B cell (primary cell): Measurements from ENCODE around the gene GRIP2. TPM values are rescaled to one million over a fixed set of nuclear protein-coding genes. Genes with fewer than 3 reads are reported as not detected.

Experiments used
- ATAC-seq: fragments of 200-7000 bp; cut with Tn5 transposase; one replicate; pipeline ENCODE4 v1.10.0; 2021; ENCODE audit warnings: low read depth, mild to moderate bottlenecking, moderate number of reproducible peaks, moderate library complexity
- CTCF ChIA-PET: fragments of 350-600 bp; sonication (Branson Sonifier 250); formaldehyde crosslinking; loops from one replicate; lab custom pipeline; 2021; ENCODE audit warnings: antibody characterized with exemption, inconsistent platforms; lab: Charles Lee
- POLR2A ChIA-PET: fragments of 350-600 bp; sonication (Branson Sonifier 250); formaldehyde crosslinking; loops from one replicate; lab custom pipeline; 2021; ENCODE audit warnings: antibody characterized with exemption; lab: Charles Lee
- DNase-seq: peaks from one replicate; pipeline ENCODE4 v3.0.0; 2013
- H2AFZ ChIP-seq: 2 replicates; pipeline ENCODE4 v1.6.1; 2012; ENCODE audit warnings: mild to moderate bottlenecking, low read depth, low read length; ENCODE audit not compliant: insufficient read depth, poor library complexity, severe bottlenecking
- H3K27ac ChIP-seq, 2 donors: 1 replicate in 1 of 2; 2 replicates in 1 of 2; pipeline ENCODE4 v1.5.1; 2012 to 2013; ENCODE audit warnings: low read length in 2 of 2, mild to moderate bottlenecking in 2 of 2, moderate library complexity in 1 of 2
- H3K27me3 ChIP-seq, 4 experiments: fragments of 200-600 bp in 1 of 4; sonication (generic) in 1 of 4; replicated peaks in 1 of 4; 1 replicate in 2 of 4; 2 replicates in 2 of 4; pipeline versions ENCODE4 v1.6.1 to v1.7.0; 2013 to 2016; ENCODE audit warnings: low read length in 3 of 4, mild to moderate bottlenecking in 2 of 4, mixed read lengths in 1 of 4, moderate library complexity in 1 of 4; ENCODE audit not compliant: insufficient read depth in 4 of 4, control insufficient read depth in 3 of 4; ENCODE audit errors: control extremely low read depth in 1 of 4
- H3K36me3 ChIP-seq, 2 experiments: replicated peaks in 1 of 2; 1 replicate in 1 of 2; 2 replicates in 1 of 2; pipeline versions ENCODE4 v1.6.1 to v1.7.1; 2013; ENCODE audit warnings: low read length in 1 of 2; ENCODE audit not compliant: insufficient read depth in 2 of 2, control insufficient read depth in 1 of 2; ENCODE audit errors: control extremely low read depth in 1 of 2, extremely low read depth in 1 of 2
- H3K4me1 ChIP-seq, 2 donors: fragments of 200-600 bp in 1 of 2; sonication (generic) in 1 of 2; 1 replicate in 1 of 2; 2 replicates in 1 of 2; pipeline versions ENCODE4 v1.5.1 to v1.6.1; 2013 to 2017; ENCODE audit warnings: low read length in 2 of 2; ENCODE audit not compliant: control insufficient read depth in 2 of 2, insufficient read depth in 2 of 2
- H3K4me2 ChIP-seq: replicated peaks from 2 replicates; pipeline ENCODE3; 2012; ENCODE audit warnings: mild to moderate bottlenecking, low read depth, low read length; ENCODE audit not compliant: poor library complexity, severe bottlenecking
- H3K4me3 ChIP-seq, 5 experiments: fragments of 200-600 bp in 1 of 5; sonication (generic) in 1 of 5; 1 replicate in 3 of 5; 2 replicates in 2 of 5; pipeline versions ENCODE4 v1.5.1 to v1.7.0; 2011 to 2016; ENCODE audit warnings: low read length in 4 of 5, mild to moderate bottlenecking in 4 of 5, low read depth in 2 of 5, control low read depth in 1 of 5, moderate library complexity in 1 of 5; ENCODE audit not compliant: insufficient read depth in 1 of 5; ENCODE audit errors: control extremely low read depth in 1 of 5, extremely low read depth in 1 of 5
- H3K79me2 ChIP-seq: fragments of 200-600 bp; sonication (generic); one replicate; pipeline ENCODE4 v1.6.0; 2016; ENCODE audit warnings: low read length; ENCODE audit not compliant: control insufficient read depth, insufficient read depth
- H3K9ac ChIP-seq: fragments of 200-600 bp; sonication (generic); 2 replicates; pipeline ENCODE4 v1.6.1; 2017; ENCODE audit warnings: mild to moderate bottlenecking, low read length, moderate library complexity
- H3K9me3 ChIP-seq, 3 donors: one replicate each; pipeline versions ENCODE4 v1.6.1 to v1.7.1; 2013; ENCODE audit warnings: low read length in 2 of 3; ENCODE audit not compliant: control insufficient read depth in 2 of 3, insufficient read depth in 1 of 3; ENCODE audit errors: control extremely low read depth in 1 of 3
- H4K20me1 ChIP-seq: 2 replicates; pipeline ENCODE4 v1.6.0; 2012; ENCODE audit warnings: mild to moderate bottlenecking, low read length; ENCODE audit not compliant: insufficient read depth, control insufficient read depth, poor library complexity, severe bottlenecking
- H3K27ac Mint-ChIP-seq: one replicate; pipeline ENCODE4 v1.8.0; 2021; ENCODE audit warnings: mixed read lengths
- H3K27me3 Mint-ChIP-seq: one replicate; pipeline ENCODE4 v1.8.0; 2021; ENCODE audit warnings: mixed read lengths
- H3K4me1 Mint-ChIP-seq: one replicate; pipeline ENCODE4 v1.8.0; 2021; ENCODE audit warnings: mixed read lengths
- H3K4me3 Mint-ChIP-seq: one replicate; pipeline ENCODE4 v1.8.0; 2021; ENCODE audit warnings: mixed read lengths
- H3K9me3 Mint-ChIP-seq: one replicate; pipeline ENCODE4 v1.8.0; 2022; ENCODE audit warnings: mixed read lengths; ENCODE audit not compliant: insufficient read depth
- CTCF ChIP-seq: fragments of 200-600 bp; IDR thresholded peaks from one replicate; pipeline ENCODE4 v1.8.0; 2022; ENCODE audit warnings: antibody characterized with exemption, mild to moderate bottlenecking
- EZH2 ChIP-seq: IDR thresholded peaks from 2 replicates; pipeline ENCODE4 v1.6.1; 2012; ENCODE audit warnings: borderline replicate concordance, low read depth, mild to moderate bottlenecking, moderate library complexity, low read length; ENCODE audit not compliant: insufficient read depth, poor library complexity, severe bottlenecking
- whole genome bisulfite sequencing: methylation state at CpG from one replicate; pipeline ENCODE4 v1.1.5; 2013; ENCODE audit warnings: missing lambda C conversion rate; ENCODE audit not compliant: insufficient coverage; 5-methylcytosine and 5-hydroxymethylcytosine counted together
- intact Hi-C: fragments of 100-400 bp; cut with micrococcal nuclease; formaldehyde crosslinking; loops from one replicate; pipeline ENCODE4 v1.10.0; 2022
- polyA plus RNA-seq: library from polyadenylated mRNA; depleted of rRNA; stranded (reverse); fragments of >200 nt; gene quantifications from 2 replicates; pipeline ENCODE4 v1.2.3, GENCODE V29; 2012
- total RNA-seq, 2 donors: library from RNA; stranded (reverse); fragments of 120-200 nt in 1 of 2; gene quantifications; 1 replicate in 1 of 2; 2 replicates in 1 of 2; pipeline versions ENCODE4 v1.2.3 to v1.2.4, GENCODE V29; 2013 to 2022

The GRIP2 gene
- total and polyA plus RNA-seq, 2 donors (not counting 1 experiment from before 2014, with no cell fraction given), result not detected

GRCh38 chr3:14453876-14454638 is 86.1 kb downstream of the GRIP2 start:
- no peak for TF ChIP-seq CTCF
- TF ChIP-seq EZH2, result no peak
- peaks cover 14% of the 10 kb centered on the region for H3K4me1 Mint-ChIP-seq
- no peaks in the 10 kb centered on the region for H3K9me3 Mint-ChIP-seq
- ATAC-seq (peak; percentile 92), DNase-seq (no peak)
- H3K27ac Mint-ChIP-seq, result peak overlapping the region; percentile 88
- Histone ChIP-seq H3K36me3 (peaks cover 0 to 51% of the 10 kb centered on the region in 2 experiments), H3K9me3 (no peaks in the 10 kb centered on the region), H3K27ac (peak overlapping the region in 1 of 2 donors; percentile 32), H3K4me3 (no peak overlapping the region), H3K79me2 (no peaks in the 10 kb centered on the region), H3K4me1 (no peaks in the 10 kb centered on the region), H3K4me2 (no peak overlapping the region), H3K9ac (no peak overlapping the region), H3K27me3 (no peaks in the 10 kb centered on the region), H2AFZ (no peak overlapping the region), H4K20me1 (no peaks in the 10 kb centered on the region)
- peak overlapping the region; percentile 44 for H3K4me3 Mint-ChIP-seq
- no peaks in the 10 kb centered on the region for H3K27me3 Mint-ChIP-seq
- CTCF ChIA-PET, result interaction anchor here (1.1 to 1.8 kb wide), 3 partner anchors 8 to 27 kb away, joined by 3 to 10 read pairs (median 3); no protein-coding TSS in a partner anchor
- POLR2A ChIA-PET, result interaction anchor here (0.6 to 1.3 kb wide), 2 partner anchors 26 to 371 kb away, joined by 3 read pairs; no protein-coding TSS in a partner anchor
- intact Hi-C loops, result no loop called here
- 86% methylated on average over 16 of the region's 23 CpGs for WGBS
